ENCODE data around the gene SLC25A4.

SLC25A4 gene

GRCh38 chr4:185120631-185120946, 22.5 kb upstream of the SLC25A4 start:
- no peak for DNase-seq (ENCODE audit: low read depth)

- DNase-seq (ENCODE audit: low read depth), result no peak
Observed at GRCh38 chr4:185122681-185123345, 20.3 kb upstream of the SLC25A4 start.

GRCh38 chr4:185124006-185124405, 19.1 kb upstream of the SLC25A4 start:
- DNase-seq (ENCODE audit: low read depth), result no peak

GRCh38 chr4:185127021-185127925, 15.8 kb upstream of the SLC25A4 start:
- no peak for DNase-seq (ENCODE audit: low read depth)

- DNase-seq (ENCODE audit: low read depth), result no peak
Observed at GRCh38 chr4:185128272-185129119, 14.6 kb upstream of the SLC25A4 start.

GRCh38 chr4:185134307-185134869, 8.7 kb upstream of the SLC25A4 start:
- DNase-seq (ENCODE audit: low read depth), result no peak

- no peak for DNase-seq (ENCODE audit: low read depth)
Observed at GRCh38 chr4:185137233-185137925, 5.7 kb upstream of the SLC25A4 start.

GRCh38 chr4:185138161-185138560, 4.9 kb upstream of the SLC25A4 start:
- DNase-seq (ENCODE audit: low read depth), result no peak

- DNase-seq (ENCODE audit: low read depth), result no peak
Observed at GRCh38 chr4:185139736-185140135, 3.3 kb upstream of the SLC25A4 start.

GRCh38 chr4:185141777-185142176, 1.3 kb upstream of the SLC25A4 start:
- DNase-seq (ENCODE audit: low read depth), result no peak

- DNase-seq (ENCODE audit: low read depth), result no peak
Observed at GRCh38 chr4:185142564-185142911, 528 bp upstream of the SLC25A4 start.

GRCh38 chr4:185143601-185143969, 519 bp downstream of the SLC25A4 start:
- no peak for DNase-seq (ENCODE audit: low read depth)

GRCh38 chr4:185144601-185145240, 1.7 kb downstream of the SLC25A4 start:
- DNase-seq (ENCODE audit: low read depth), result no peak

GRCh38 chr4:185145572-185145971, 2.5 kb downstream of the SLC25A4 start:
- no peak for DNase-seq (ENCODE audit: low read depth)

- DNase-seq (ENCODE audit: low read depth), result no peak
Observed at GRCh38 chr4:185149392-185149791, 6.3 kb downstream of the SLC25A4 start.

GRCh38 chr4:185151296-185151695, 8.2 kb downstream of the SLC25A4 start:
- no peak for DNase-seq (ENCODE audit: low read depth)

- no peak for DNase-seq (ENCODE audit: low read depth)
Observed at GRCh38 chr4:185165605-185166063, 22.6 kb downstream of the SLC25A4 start.

GRCh38 chr4:185167234-185167633, 24.2 kb downstream of the SLC25A4 start:
- no peak for DNase-seq (ENCODE audit: low read depth)

GRCh38 chr4:185171373-185172071, 28.5 kb downstream of the SLC25A4 start:
- no peak for DNase-seq (ENCODE audit: low read depth)

- no peak for DNase-seq (ENCODE audit: low read depth)
Observed at GRCh38 chr4:185179488-185179887, 36.4 kb downstream of the SLC25A4 start.

- no peak for DNase-seq (ENCODE audit: low read depth)
Observed at GRCh38 chr4:185182239-185182638, 39.2 kb downstream of the SLC25A4 start.
